Activated CD4-positive, alpha-beta T cell treated with anti-CD3 and anti-CD28 coated beads for 1 hour (primary cell): ENCODE data around the gene EIF4E.
"Not testable (repeated sequence)": the region's sequence is repeated elsewhere in the genome, so short reads cannot be mapped to it uniquely, and the experiment has no call there.

Experiments
- DNase-seq: peaks from one replicate; pipeline ENCODE4 v3.0.0-alpha.2; 2020

Gene EIF4E

GRCh38 chr4:98872120-98872906 is 56.6 kb downstream of the EIF4E start:
- DNase-seq, result not testable (repeated sequence)

- DNase-seq, result no peak
Observed at GRCh38 chr4:98867648-98868047, 61.3 kb downstream of the EIF4E start.

DNA sequence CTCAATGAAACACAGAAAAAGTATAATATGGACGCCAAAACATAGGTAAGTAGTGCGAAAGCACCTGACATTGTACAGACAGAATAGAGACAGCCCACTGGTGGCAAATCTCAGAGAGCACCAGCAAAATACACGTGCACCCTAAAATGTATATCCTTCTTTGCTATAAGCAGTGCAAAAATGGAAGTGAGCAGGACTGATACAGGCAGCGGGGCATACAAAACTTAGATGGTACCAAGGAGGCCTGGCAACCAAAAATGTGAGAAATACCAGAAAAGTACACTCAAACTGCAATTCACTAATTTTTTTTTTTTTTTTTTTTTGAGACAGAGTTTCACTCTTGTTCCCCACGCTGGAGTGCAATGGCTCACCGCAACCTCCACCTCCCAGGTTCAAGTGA is 63.9 kb downstream of the EIF4E start:
- no peak for DNase-seq

- DNase-seq, result no peak
Observed at GRCh38 chr4:98864560-98864959, 64.4 kb downstream of the EIF4E start.

- DNase-seq, result no peak
Observed at GRCh38 chr4:98862371-98862770, 66.6 kb downstream of the EIF4E start.

GRCh38 chr4:98861100-98861884 is 67.6 kb downstream of the EIF4E start:
- no peak for DNase-seq

DNA sequence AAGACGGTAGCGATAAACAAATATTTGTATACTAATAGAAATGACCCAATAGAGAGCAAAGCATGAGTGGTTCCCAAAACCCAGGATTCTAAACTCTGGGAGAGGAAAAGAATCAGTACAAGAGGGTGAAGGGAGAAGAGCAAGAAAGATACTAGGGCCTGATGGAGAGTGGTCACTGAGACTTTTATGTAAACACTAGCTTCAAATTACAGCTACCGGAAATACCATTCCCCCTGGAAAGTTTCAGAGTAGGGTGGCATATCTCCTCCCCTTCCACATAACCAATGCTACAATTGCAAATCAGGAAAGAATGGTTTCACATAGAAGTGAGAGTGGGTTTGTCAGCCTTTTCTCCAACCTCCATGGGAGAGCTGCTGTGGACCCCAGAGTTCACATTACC is 77.1 kb downstream of the EIF4E start:
- no peak for DNase-seq

DNA sequence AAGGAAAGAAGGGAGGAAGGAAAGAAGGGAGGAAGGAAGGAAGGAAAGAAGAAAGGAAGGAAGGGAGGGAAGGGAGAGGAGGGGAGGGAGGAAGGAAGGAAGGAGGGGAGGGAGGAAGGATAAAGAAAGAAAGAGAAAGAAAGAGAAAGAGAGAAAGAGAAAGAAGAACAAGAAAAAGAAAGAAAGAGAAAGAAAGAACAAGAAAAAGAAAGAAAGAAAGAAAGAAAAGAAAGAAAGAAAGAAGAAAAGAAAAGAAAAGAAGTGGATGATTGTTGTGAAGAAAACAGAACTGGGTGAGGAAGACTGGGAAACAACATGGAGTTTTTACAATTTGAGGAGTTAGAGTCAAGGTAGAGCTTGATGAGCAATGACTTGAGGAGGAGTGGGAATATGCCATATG is 78.0 kb downstream of the EIF4E start:
- DNase-seq, result no peak

GRCh38 chr4:98848448-98848847 is 80.5 kb downstream of the EIF4E start:
- no peak for DNase-seq

DNA sequence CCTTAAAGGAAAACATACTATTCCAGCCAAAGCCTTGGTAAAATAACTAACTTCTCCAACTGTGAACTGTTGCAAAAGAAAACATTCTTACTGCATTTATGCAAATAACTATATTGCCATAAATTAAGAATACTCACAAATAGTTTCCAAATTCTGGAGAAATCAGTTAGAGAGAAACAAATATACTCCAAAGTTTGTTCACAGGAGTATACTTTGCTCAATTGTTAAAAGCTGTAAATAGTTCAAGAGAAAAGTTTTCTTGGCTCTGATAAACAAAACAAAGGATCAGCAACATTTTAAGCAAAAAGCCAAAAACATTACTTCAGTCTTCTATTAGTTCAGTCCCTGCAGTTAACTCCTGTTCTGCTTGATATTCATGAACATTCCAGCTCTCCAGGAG is 83.0 kb downstream of the EIF4E start:
- no peak for DNase-seq

- DNase-seq, result not testable (repeated sequence)
Observed at GRCh38 chr4:98842917-98843316, 86.0 kb downstream of the EIF4E start.

DNA sequence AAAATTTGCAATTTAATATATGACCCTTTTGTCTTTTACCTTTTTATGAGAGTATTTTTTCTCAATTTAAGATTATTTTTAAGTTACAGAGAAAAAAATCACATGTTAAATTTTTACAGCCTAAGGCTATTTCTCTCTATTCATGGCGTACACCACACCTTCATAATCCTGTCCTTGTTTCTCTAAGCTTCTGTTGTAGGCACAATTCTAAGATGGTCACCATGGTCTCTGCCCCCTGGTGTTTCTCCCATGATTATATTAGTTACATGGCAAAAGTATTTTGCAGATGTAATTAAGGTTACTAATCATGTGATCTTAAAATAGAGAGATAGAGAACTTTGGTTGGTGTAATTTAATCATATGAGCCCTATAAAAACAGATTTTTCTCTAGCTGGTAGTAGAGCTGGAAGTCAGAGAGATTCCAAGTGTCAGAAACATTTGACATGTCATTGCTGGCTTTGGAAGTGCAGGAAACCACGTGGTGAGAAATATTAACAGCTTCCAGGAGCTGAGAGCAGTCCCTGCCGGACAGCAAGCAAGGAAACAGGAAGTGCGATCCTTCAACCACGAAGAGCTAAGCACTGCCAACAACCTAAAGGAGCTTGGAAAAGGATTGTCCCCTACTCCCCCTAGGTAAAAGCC is 89.8 kb downstream of the EIF4E start:
- DNase-seq, result no peak

- no peak for DNase-seq
Observed at GRCh38 chr4:98838531-98838930, 90.4 kb downstream of the EIF4E start.

DNA sequence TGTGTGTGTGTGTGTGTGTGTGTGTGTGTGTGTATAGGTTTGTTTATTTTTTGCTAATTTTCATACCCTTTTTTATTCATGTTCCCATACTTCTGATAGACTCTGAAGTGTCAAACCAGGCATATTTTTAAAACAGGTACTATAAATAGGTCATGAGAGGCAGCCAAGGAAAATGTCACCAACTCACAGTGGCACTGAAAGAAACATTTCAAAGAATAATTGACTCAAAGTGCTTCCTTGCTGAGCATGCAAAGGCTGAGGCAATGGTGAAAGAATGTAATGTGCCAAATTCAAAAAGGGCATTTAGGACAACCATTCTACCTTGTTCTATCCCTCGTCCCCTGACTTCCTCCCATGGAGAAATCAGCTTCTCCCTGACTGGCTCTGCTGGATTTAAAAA is 95.5 kb downstream of the EIF4E start:
- no peak for DNase-seq

- not testable (repeated sequence) for DNase-seq
Observed at GRCh38 chr4:98831036-98831435, 97.9 kb downstream of the EIF4E start.
